ENCODE measurements around the gene RDH13. TPM values are rescaled to one million over a fixed set of nuclear protein-coding genes. Genes with fewer than 3 reads are reported as not detected.
"Not testable (repeated sequence)": the region's sequence is repeated elsewhere in the genome, so short reads cannot be mapped to it uniquely, and the experiment has no call there.

RDH13 gene
- total RNA-seq, 1 donor from 2014 or later: 16.5 TPM

- intact Hi-C loops (cut with micrococcal nuclease): not testable (repeated sequence)
Observed at GRCh38 chr19:55020351-55020750, 42.6 kb downstream of the RDH13 start.

- intact Hi-C loops (cut with micrococcal nuclease): no loop called here
Observed at GRCh38 chr19:55018633-55019032, 44.3 kb downstream of the RDH13 start.

GRCh38 chr19:55018216-55018615, 44.7 kb downstream of the RDH13 start:
- intact Hi-C loops (cut with micrococcal nuclease): no loop called here

DNA sequence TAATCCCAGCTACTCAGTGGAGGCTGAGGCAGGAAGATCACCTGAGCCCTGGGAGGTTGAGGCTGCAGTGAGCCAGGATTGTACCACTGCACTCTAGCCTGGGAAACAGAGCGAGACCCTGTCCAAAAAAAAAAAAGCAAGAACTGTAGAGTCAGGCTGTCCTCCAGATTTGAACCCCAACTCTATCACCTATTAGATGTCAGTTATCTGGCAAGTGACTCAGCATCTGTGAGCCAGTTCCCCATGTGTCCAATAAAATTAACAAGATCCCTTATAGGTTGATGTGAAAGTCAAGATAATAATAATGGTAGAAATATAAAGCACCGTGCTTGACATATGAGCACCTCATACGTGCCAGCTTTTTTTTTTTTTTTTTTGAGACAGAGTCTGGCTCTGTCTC, 46.9 kb downstream of the RDH13 start:
- intact Hi-C loops (cut with micrococcal nuclease): no loop called here

GRCh38 chr19:55015126-55015525, 47.8 kb downstream of the RDH13 start:
- intact Hi-C loops (cut with micrococcal nuclease): no loop called here

DNA sequence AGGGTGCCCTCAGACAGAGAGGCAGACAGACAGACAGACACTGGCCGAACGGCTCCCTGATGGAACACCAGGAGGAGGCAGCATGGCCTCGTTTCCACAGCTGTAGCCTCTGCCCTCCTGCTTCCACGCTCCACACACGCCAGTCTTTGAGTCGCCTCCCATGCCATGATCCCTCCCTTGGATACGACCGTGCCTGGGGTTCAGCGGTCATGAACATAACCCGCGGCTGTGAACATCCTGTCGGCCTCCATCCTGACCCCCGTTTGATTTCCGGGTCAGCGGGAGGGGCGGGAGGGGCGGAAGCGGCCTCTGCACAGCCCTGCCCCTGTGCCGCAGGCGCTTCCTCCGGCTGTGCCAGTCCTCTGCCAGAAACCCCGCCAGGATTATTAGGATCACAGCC, 48.2 kb downstream of the RDH13 start:
- intact Hi-C loops (cut with micrococcal nuclease): no loop called here

- intact Hi-C loops (cut with micrococcal nuclease): no loop called here
Observed at GRCh38 chr19:55013596-55013995, 49.4 kb downstream of the RDH13 start.

- intact Hi-C loops (cut with micrococcal nuclease): no loop called here
Observed at GRCh38 chr19:55012306-55012705, 50.6 kb downstream of the RDH13 start.

DNA sequence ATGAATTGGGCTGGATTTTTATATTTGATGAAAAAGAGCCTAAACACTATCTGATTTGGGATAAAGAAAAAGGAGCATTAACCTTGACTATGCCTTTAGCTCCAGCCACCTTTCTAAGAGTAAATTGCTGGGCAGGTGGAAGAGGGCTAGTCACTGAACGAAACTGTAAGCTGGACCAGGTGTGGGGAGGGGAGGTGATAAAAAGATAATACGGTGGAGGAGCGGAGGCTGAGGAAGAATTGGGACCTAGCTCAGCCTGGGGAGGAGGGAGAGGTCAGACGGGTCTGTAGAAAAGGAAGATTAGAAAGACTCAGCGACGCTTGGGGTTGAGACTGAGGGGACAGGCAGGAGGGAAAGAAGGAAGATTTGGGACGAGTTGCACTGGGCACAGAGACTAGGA, 52.4 kb downstream of the RDH13 start:
- intact Hi-C loops (cut with micrococcal nuclease): not testable (repeated sequence)

DNA sequence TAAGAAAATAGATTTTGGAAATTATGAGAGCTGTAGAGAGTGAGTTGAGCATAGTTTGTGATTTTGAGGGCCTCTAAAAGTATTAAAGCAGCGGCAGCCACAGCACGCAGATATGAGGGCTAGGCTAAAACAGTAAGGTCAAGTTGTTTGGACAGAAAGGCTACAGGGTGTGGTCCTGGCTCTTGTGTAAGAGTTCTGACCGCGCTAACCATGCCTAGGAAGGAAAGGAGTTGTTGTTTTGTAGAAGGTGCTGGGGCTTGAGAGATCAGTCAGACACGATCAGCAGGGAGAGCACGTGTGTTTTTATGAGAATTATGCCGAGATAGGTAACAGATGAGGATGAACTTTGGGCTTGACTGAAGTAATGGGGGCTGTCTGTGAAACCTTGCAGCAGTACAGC, 54.2 kb downstream of the RDH13 start:
- intact Hi-C loops (cut with micrococcal nuclease): not testable (repeated sequence)

DNA sequence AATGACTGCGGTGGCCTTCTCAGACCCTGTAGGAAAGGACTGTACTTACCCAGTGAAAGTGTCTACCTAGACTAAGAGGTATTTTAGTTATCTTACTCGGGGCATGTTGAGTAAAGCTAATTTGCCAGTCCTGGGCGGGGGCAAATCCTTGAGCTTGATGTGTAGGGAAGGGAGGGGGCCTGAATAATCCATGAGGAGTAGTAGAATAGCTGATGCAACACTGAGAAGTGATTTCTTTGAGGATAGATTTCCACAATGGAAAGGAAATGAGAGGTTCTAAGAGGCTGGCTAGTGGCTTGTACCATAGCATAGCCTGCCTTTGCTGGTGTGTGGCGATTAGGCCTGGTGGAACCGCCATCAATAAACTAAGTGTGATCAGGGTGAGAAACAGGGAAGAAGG, 54.8 kb downstream of the RDH13 start:
- intact Hi-C loops (cut with micrococcal nuclease): not testable (repeated sequence)

DNA sequence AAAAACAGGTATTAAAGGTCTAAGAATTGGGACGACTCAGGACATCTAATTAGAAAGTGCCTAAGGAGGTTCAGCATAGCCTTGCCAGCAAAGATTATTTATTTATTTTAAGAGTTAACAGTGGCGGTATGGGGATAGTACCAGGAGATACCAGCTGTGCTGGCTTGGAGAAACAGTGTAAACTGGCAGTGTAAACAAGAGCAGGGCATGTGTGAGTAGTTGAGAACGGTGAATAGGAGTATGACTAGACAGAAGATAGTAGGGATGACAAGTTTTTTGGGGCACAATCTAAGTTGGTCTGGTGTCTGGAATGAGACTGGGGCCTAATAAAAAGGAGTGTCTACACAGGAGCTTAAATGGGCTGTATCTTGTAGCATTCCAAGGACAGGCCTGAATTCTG, 55.4 kb downstream of the RDH13 start:
- intact Hi-C loops (cut with micrococcal nuclease): loop anchor here (2.0 kb wide), 1 partner anchor 61 kb away; no protein-coding TSS in a partner anchor

DNA sequence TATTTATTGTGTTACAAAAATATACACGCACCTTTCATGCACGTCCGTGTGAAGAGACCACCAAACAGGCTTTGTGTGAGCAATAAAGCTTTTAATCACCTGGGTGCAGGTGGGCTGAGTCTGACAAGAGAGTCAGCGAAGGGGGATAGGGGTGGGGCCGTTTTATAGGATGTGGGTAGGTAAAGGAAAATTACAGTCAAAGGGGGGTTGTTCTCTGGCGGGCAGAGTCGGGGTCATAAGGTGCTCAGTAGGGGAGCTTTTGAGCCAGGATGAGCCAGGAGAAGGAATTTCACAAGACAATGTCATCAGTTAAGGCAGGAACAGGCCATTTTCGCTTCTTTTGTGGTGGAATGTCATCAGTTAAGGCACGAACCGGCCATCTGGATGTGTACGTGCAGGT, 56.2 kb downstream of the RDH13 start:
- intact Hi-C loops (cut with micrococcal nuclease): loop anchor here (1.0 to 2.0 kb wide), 2 partner anchors 62 to 111 kb away; partner anchors contain the start of gene PPP1R12C

DNA sequence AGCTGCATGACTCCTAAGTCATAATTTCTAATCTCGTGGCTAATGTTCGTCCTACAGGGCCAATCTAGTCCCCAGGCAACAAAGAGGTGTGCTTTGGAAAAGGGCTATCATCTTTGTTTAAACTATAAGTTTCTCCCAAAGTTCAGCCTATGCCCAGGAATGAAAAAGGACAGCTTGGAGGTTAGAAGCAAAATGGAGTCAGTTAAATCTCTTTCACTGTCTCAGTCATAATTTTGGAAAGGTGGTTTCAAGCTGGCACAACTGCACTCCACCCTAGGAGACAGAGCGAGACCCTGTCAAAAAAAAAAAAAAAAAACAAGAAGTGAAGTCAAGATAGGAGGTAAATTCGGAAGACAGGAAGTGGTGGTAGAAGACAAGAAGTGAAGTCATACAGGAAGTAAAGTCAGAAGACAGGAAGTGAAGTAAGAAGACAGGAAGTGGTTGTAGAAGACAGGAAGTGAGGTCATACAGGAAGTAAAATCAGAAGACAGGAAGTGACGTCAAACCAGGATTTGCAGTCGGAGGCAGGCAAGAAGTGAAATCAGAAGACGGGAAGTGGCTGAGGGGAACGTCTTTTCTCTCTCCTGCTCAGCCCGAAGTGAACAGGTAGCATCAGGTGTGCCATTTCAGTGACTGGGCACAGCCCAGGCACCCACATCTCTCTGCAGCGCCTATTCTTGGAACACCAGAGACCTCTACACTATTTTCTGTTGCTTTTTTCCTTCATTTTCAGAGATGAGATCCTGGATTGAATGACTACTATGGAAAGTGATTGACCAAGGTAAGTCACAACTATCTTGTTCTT, 57.1 kb downstream of the RDH13 start:
- intact Hi-C loops (cut with micrococcal nuclease): loop anchor here (1.0 to 2.0 kb wide), 2 partner anchors 63 to 111 kb away; partner anchors contain the start of gene PPP1R12C

- intact Hi-C loops (cut with micrococcal nuclease): no loop called here
Observed at GRCh38 chr19:55000761-55001160, 62.2 kb downstream of the RDH13 start.

- intact Hi-C loops (cut with micrococcal nuclease): not testable (repeated sequence)
Observed at GRCh38 chr19:54998751-54999239, 64.2 kb downstream of the RDH13 start.

GRCh38 chr19:54995561-54995960, 67.4 kb downstream of the RDH13 start:
- intact Hi-C loops (cut with micrococcal nuclease): no loop called here

Other genes starting within 250 kb of the RDH13 start
- gene KIR3DL1, start 246.7 kb downstream of the RDH13 start, total RNA-seq: not detected in 2 replicates
- gene KIR2DS4, start 230.5 kb downstream of the RDH13 start, total RNA-seq: not detected in 2 replicates
- 0.73 and 0.93 TPM in 2 replicates for gene KIR3DL2, start 212.7 kb downstream of the RDH13 start, total RNA-seq
- gene FCAR, start 188.9 kb downstream of the RDH13 start, total RNA-seq: not detected in 2 replicates
- gene NCR1, start 157.0 kb downstream of the RDH13 start, total RNA-seq: not detected in 2 replicates
- gene NLRP7, start 115.6 kb downstream of the RDH13 start, total RNA-seq: not detected in 2 replicates
- 13.5 and 17.9 TPM in 2 replicates for gene NLRP2, start 96.8 kb downstream of the RDH13 start, total RNA-seq
- gene GP6, start 24.9 kb downstream of the RDH13 start, total RNA-seq: 0.36 and 0.43 TPM in 2 replicates
- 4.0 and 4.8 TPM in 2 replicates for gene EPS8L1, start 12.7 kb upstream of the RDH13 start, total RNA-seq
- 132 and 136 TPM in 2 replicates for gene PPP1R12C, start 54.5 kb upstream of the RDH13 start, total RNA-seq
- 0.34 and 0.48 TPM in 2 replicates for gene TNNT1, start 86.1 kb upstream of the RDH13 start, total RNA-seq
- gene TNNI3, start 94.6 kb upstream of the RDH13 start, total RNA-seq: not detected in 2 replicates
- 0.18 TPM in 1 of 2 replicates, not detected in the other for gene DNAAF3, start 103.5 kb upstream of the RDH13 start, total RNA-seq
- gene SYT5, start 117.1 kb upstream of the RDH13 start, total RNA-seq: not detected in 2 replicates
- not detected in 2 replicates for gene PTPRH, start 146.4 kb upstream of the RDH13 start, total RNA-seq
- 9.4 and 9.6 TPM in 2 replicates for gene TMEM86B, start 165.6 kb upstream of the RDH13 start, total RNA-seq
- 218 and 224 TPM in 2 replicates for gene PPP6R1, start 195.9 kb upstream of the RDH13 start, total RNA-seq
- 35.6 and 35.7 TPM in 2 replicates for gene HSPBP1, start 217.0 kb upstream of the RDH13 start, total RNA-seq
- 4.9 and 5.3 TPM in 2 replicates for gene BRSK1, start 220.8 kb upstream of the RDH13 start, total RNA-seq